Measurements from ENCODE around the gene PDPR.
A peak's percentile ranks its signal among the peaks of the same experiment; 100 is the strongest.
"Not testable (repeated sequence)": the region's sequence is repeated elsewhere in the genome, so short reads cannot be mapped to it uniquely, and the experiment has no call there.

Gene PDPR

DNA sequence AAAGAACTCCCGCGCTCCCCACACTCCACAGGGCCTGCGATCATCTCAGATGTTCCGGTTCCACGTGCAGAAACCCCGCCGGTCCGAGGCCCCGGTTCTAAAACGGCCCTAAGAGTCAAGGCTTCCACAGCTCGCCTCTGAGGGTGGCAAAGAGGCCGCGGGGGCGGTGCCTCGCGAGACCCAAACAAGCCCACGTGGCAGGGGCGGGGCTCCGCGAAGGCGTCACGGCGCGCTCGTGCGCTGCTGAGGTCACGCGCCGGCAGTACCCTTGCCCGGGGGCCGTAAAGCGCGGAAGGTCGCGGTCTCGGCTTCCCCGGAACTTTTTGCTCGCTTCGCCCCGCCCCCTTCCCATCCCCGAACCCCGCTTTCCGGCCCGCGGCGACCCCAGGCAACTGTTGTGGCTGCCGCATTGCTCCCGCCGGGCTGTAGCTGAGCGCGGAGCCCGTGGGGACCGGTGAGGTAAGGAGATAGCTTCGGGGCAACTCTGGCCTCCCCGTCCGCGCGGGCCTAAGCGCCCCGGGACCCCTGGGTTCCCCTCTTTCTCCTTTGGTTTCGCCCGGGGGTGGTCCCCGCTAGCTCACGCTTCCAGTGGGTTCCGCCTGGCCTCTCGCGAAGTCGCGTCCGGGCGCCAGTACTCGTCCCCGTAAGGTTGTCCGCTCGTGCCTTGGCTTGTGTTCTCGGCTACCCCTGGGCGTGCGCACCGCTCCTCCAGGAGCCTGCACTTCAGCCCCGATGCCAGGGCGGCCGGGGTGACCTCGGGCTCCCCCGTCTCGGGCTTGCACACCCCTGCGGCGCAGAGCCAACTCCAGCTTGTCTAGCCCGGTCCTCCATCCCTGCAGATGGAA, at the start of gene PDPR:
PDPR (plus strand) TSS at position 351 of the 845 bp plus-strand sequence. CDS start 6,161 bp downstream, outside the sequence.
- not testable (repeated sequence) for H3K27me3 ChIP-seq (ENCODE audit: low read depth, low read length); H3K36me3 ChIP-seq (ENCODE audit: control insufficient read depth in 1 of 2, insufficient read depth in 2 of 2, low read length in 2 of 2); H3K27ac ChIP-seq (ENCODE audit: low read length); H3K9me3 ChIP-seq (ENCODE audit: control insufficient read depth in 1 of 2, low read length in 2 of 2)
- Histone ChIP-seq H3K4me1 (ENCODE audit: control insufficient read depth in 1 of 2, insufficient read depth in 2 of 2, low read length in 2 of 2) (peaks cover 0 to 10% of the 10 kb centered on the region in 2 donors), H3K4me3 (ENCODE audit: low read depth in 1 of 2, low read length in 2 of 2) (peak within 1 kb of the TSS; percentile 46 to 83)

DNA sequence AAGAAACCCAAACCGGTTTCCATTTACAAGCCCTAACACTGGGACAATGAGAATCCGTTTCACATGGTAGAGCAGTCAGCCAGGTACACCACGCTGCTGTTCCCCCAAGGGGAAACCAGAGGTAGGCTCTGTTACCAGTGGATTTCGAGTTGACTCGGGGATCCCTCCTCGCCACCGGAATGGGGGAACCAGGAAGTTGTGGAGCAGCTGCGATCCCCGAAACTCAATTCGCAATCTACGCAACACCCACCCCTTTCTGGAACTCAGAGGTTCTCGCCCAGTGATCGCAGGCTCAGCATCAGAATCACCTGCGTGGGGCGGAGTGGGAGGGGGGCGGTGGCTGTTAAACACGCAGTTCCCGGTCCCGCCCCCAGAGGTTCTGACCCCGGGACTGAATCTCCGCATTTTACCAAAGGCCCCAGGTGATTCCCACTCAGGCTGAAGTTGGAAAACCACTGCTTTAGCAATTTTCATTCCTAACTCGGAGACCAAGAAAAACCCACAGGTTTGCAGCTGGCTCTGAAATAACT, 49.2 kb upstream of the PDPR start:
- not testable (repeated sequence) for H3K36me3 ChIP-seq (ENCODE audit: control insufficient read depth in 1 of 2, insufficient read depth in 2 of 2, low read length in 2 of 2); H3K4me1 ChIP-seq (ENCODE audit: control insufficient read depth in 1 of 2, insufficient read depth in 2 of 2, low read length in 2 of 2); H3K9me3 ChIP-seq (ENCODE audit: control insufficient read depth in 1 of 2, low read length in 2 of 2); H3K27me3 ChIP-seq (ENCODE audit: low read depth, low read length)
- peak overlapping the region; percentile 60 to 63 for H3K4me3 ChIP-seq (ENCODE audit: low read depth in 1 of 2, low read length in 2 of 2)
- peak overlapping the region; percentile 31 for H3K27ac ChIP-seq (ENCODE audit: low read length)

DNA sequence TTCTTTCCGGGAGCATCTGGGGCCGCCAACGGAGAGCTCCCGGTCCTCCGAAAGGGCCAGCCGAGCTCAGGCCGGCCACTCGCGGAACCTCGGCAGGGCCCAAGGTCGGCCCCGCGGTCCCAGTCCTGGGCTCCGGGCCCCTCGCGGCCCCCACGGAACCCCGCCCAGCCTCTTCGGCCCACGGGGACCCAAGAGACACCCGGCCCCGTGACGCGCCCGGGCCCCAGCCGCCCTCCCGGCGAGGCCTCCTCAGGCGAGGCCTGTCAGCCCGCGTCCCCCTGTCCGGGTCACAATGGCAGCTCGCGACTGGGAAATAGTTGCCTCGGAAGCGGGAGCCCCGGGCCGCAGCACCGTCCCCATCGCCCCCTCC, 48.8 kb upstream of the PDPR start:
- H3K36me3 ChIP-seq (ENCODE audit: control insufficient read depth in 1 of 2, insufficient read depth in 2 of 2, low read length in 2 of 2); H3K27me3 ChIP-seq (ENCODE audit: low read depth, low read length); H3K9me3 ChIP-seq (ENCODE audit: control insufficient read depth in 1 of 2, low read length in 2 of 2); H3K27ac ChIP-seq (ENCODE audit: low read length); H3K4me1 ChIP-seq (ENCODE audit: control insufficient read depth in 1 of 2, insufficient read depth in 2 of 2, low read length in 2 of 2): not testable (repeated sequence)
- H3K4me3 ChIP-seq (ENCODE audit: low read depth in 1 of 2, low read length in 2 of 2): peak overlapping the region; percentile 60 to 63

DNA sequence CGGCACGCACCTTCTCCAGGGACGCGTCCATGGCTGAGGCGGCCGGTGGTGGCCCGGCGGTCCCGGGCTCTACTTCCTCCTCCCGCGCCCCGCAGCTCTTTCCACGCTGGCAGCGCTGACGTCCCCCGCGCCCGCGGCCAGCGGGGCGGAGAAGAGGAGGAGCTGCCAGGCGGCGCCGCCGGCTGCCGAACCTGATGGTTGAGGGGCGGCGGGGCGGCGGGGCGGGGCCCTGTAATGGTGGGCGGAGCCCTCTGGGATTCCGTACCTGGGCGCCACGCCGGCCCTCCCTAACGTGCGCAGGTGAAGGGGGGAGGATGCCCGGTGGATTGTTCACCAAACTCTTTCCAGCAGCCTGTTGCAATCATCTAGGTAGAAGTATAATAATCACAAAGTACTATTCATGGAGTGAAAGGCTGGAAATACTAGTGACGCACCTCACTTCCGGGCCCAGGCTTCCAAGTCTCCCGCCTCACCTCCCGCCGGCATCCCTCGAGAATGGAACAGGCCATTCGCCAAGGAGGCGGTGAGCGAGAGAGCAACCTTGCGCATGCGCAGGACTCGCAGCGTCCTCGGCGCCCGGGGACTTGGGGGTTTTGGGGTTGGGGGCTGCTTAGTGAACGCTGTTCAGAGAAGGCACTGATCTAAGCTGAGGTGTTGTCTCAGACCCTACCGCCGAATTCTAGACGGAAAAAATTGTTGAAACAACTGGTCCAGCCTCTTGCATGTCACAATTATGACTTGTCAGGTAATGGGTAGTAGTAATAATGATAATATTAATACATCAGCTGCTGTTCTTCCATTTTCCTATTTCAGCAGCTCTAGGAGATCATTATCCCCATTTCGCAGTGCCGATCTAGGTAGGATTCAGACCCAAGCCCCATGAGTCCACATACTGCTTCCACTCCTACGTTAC, 48.1 kb upstream of the PDPR start:
- H3K27me3 ChIP-seq (ENCODE audit: low read depth, low read length); H3K9me3 ChIP-seq (ENCODE audit: control insufficient read depth in 1 of 2, low read length in 2 of 2); H3K4me1 ChIP-seq (ENCODE audit: control insufficient read depth in 1 of 2, insufficient read depth in 2 of 2, low read length in 2 of 2); H3K27ac ChIP-seq (ENCODE audit: low read length); H3K36me3 ChIP-seq (ENCODE audit: control insufficient read depth in 1 of 2, insufficient read depth in 2 of 2, low read length in 2 of 2): not testable (repeated sequence)
- peak overlapping the region; percentile 39 to 63 for H3K4me3 ChIP-seq (ENCODE audit: low read depth in 1 of 2, low read length in 2 of 2)

DNA sequence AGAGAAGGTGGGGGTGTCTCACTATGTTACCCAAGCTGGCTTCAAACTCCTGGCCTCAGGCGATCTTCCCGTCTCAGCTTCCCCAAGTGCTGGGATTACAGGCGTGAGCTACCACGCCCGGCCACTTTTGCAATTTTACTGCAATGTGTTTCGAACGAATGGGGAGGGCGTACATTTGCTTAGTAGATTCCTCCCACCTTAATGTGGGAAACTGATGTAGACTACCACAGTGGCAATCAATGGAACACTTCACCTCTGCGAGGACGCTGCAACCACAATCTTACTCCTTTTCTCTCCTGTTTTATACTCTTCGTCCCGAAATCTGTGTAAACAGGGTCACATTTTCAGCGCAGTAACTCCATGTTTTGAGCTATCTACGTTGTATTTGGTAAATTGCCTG, 47.4 kb upstream of the PDPR start:
- not testable (repeated sequence) for H3K4me1 ChIP-seq (ENCODE audit: control insufficient read depth in 1 of 2, insufficient read depth in 2 of 2, low read length in 2 of 2); H3K36me3 ChIP-seq (ENCODE audit: control insufficient read depth in 1 of 2, insufficient read depth in 2 of 2, low read length in 2 of 2); H3K27ac ChIP-seq (ENCODE audit: low read length); H3K9me3 ChIP-seq (ENCODE audit: control insufficient read depth in 1 of 2, low read length in 2 of 2); H3K4me3 ChIP-seq (ENCODE audit: low read depth in 1 of 2, low read length in 2 of 2); H3K27me3 ChIP-seq (ENCODE audit: low read depth, low read length)

DNA sequence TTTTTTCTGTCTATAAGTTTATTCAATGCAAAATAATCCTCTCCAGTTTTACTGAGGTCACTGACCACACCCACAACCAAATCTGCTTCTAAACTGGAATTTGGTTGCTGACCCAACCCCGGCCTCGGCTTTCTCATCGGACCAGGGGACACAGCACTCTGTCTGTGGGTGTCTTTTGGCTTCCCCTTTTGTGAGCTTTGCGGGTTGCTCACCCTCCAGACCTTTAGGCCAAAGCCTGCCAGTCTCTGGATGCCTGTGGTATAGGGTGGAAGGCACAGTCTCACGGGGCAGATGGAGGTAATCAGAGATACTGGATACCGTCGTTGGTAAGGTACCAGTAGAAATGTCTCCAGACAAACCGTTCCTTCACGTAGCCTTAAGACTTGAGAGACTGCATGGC, 35.1 kb upstream of the PDPR start:
- not testable (repeated sequence) for H3K27ac ChIP-seq (ENCODE audit: low read length); H3K36me3 ChIP-seq (ENCODE audit: control insufficient read depth in 1 of 2, insufficient read depth in 2 of 2, low read length in 2 of 2); H3K4me1 ChIP-seq (ENCODE audit: control insufficient read depth in 1 of 2, insufficient read depth in 2 of 2, low read length in 2 of 2); H3K4me3 ChIP-seq (ENCODE audit: low read depth in 1 of 2, low read length in 2 of 2); H3K27me3 ChIP-seq (ENCODE audit: low read depth, low read length); H3K9me3 ChIP-seq (ENCODE audit: control insufficient read depth in 1 of 2, low read length in 2 of 2)

DNA sequence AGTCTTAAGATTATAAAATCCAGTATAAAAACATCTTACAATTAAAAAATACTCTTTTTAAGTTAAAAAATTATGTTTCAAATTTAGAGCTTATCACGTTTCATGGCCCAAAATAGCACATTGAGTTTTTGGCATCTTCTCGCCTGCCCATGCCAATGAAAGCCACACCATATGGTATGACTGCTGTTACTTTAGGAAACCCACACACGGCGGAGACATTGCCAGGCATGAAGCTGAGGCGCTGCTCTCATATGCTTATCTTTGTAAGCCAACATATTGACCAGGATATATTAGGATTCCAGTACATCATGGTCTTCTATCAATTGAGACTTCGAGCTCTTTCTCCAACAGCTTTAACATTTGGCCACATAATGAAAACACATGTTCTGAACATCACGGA, 32.9 kb upstream of the PDPR start:
- not testable (repeated sequence) for H3K9me3 ChIP-seq (ENCODE audit: control insufficient read depth in 1 of 2, low read length in 2 of 2); H3K27me3 ChIP-seq (ENCODE audit: low read depth, low read length); H3K36me3 ChIP-seq (ENCODE audit: control insufficient read depth in 1 of 2, insufficient read depth in 2 of 2, low read length in 2 of 2); H3K27ac ChIP-seq (ENCODE audit: low read length); H3K4me3 ChIP-seq (ENCODE audit: low read depth in 1 of 2, low read length in 2 of 2); H3K4me1 ChIP-seq (ENCODE audit: control insufficient read depth in 1 of 2, insufficient read depth in 2 of 2, low read length in 2 of 2)

DNA sequence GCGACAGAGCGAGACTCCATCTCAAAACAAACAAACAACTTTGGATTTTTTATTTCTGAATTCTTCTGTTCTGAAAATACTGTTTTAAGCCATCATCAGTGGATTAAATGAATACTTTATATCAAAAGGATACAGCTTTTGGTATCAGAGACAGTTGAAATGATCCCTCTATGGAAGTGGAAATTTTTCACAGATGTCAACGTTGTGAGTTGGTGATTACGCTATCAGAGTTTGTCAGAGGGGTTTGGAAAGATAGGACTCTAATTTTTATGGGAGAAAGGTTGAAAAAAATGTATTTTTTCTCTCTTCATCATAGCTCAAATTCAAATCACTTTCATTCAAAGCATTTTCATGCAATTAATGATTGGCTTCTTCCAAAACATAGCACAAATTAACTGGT, 30.2 kb upstream of the PDPR start:
- H3K36me3 ChIP-seq (ENCODE audit: control insufficient read depth in 1 of 2, insufficient read depth in 2 of 2, low read length in 2 of 2); H3K27ac ChIP-seq (ENCODE audit: low read length); H3K9me3 ChIP-seq (ENCODE audit: control insufficient read depth in 1 of 2, low read length in 2 of 2); H3K27me3 ChIP-seq (ENCODE audit: low read depth, low read length); H3K4me1 ChIP-seq (ENCODE audit: control insufficient read depth in 1 of 2, insufficient read depth in 2 of 2, low read length in 2 of 2); H3K4me3 ChIP-seq (ENCODE audit: low read depth in 1 of 2, low read length in 2 of 2): not testable (repeated sequence)

DNA sequence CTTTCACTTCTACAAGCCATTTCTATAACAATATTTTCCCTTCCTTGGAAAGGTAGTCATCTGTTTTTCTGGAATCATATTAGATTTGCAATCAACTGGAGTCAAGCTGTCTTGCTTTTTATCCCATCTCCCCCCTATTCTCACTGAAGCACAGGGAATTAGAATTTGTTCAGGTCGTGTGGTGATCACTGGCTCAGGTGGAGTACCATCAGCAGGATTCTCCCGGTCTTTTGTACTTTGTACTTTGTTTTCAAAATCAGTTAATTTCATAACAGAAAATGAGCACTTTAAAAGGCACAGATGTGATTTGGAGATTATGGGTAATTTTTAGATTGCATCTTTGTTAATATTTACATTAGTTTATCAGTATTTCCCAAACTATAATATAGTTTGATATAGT, 26.0 kb upstream of the PDPR start:
- H3K36me3 ChIP-seq (ENCODE audit: control insufficient read depth in 1 of 2, insufficient read depth in 2 of 2, low read length in 2 of 2); H3K27me3 ChIP-seq (ENCODE audit: low read depth, low read length); H3K4me1 ChIP-seq (ENCODE audit: control insufficient read depth in 1 of 2, insufficient read depth in 2 of 2, low read length in 2 of 2); H3K9me3 ChIP-seq (ENCODE audit: control insufficient read depth in 1 of 2, low read length in 2 of 2); H3K27ac ChIP-seq (ENCODE audit: low read length); H3K4me3 ChIP-seq (ENCODE audit: low read depth in 1 of 2, low read length in 2 of 2): not testable (repeated sequence)

DNA sequence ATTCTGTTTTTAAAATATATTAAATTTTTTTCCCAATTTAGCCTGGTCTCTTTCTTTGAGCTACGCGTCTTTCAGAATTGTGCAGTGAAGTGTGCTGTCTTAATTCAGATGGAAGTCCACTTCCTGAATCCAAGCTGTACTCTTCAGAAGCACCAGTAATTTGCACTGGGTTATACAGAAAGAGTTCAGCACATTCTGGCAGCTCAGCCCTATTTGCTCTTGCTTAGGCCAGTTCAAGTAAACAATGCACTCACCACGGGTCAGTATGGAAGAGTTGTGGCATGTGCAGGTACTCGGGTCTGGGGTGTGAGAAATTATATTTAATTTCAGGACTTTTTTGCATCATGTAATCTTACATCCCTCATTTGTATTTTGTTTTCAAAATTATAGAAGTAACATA, 25.3 kb upstream of the PDPR start:
- H3K27me3 ChIP-seq (ENCODE audit: low read depth, low read length); H3K9me3 ChIP-seq (ENCODE audit: control insufficient read depth in 1 of 2, low read length in 2 of 2); H3K4me3 ChIP-seq (ENCODE audit: low read depth in 1 of 2, low read length in 2 of 2); H3K36me3 ChIP-seq (ENCODE audit: control insufficient read depth in 1 of 2, insufficient read depth in 2 of 2, low read length in 2 of 2); H3K27ac ChIP-seq (ENCODE audit: low read length); H3K4me1 ChIP-seq (ENCODE audit: control insufficient read depth in 1 of 2, insufficient read depth in 2 of 2, low read length in 2 of 2): not testable (repeated sequence)

DNA sequence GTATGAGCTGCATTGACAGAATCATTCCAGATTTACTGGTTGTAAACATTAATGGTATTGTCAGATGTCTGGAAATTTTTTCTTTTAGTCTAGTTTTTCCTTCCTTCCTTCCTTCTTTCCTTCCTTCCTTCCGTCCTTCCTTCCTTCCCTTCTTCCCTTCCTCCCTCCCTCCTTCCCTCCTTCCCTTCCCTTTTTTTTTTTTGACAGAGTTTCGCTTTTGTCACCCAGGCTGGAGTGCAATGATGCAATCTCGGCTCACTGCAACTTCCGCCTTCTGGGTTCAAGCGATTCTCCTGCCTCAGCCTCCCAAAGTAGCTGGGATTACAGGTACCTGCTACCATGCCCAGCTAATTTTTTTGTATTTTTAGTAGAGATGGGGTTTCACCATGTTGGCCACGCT, 24.8 kb upstream of the PDPR start:
- not testable (repeated sequence) for H3K4me1 ChIP-seq (ENCODE audit: control insufficient read depth in 1 of 2, insufficient read depth in 2 of 2, low read length in 2 of 2); H3K36me3 ChIP-seq (ENCODE audit: control insufficient read depth in 1 of 2, insufficient read depth in 2 of 2, low read length in 2 of 2); H3K27ac ChIP-seq (ENCODE audit: low read length); H3K9me3 ChIP-seq (ENCODE audit: control insufficient read depth in 1 of 2, low read length in 2 of 2); H3K27me3 ChIP-seq (ENCODE audit: low read depth, low read length); H3K4me3 ChIP-seq (ENCODE audit: low read depth in 1 of 2, low read length in 2 of 2)
